Stimulated activated CD8-positive, alpha-beta memory T cell treated with anti-CD3 and anti-CD28 coated beads, Interleukin-12 subunit alpha, Interleukin-12 subunit beta, amount 100 ng/mL, for 24 hours (primary cell): Measurements from ENCODE around the gene RDM1.

Experiments used
- DNase-seq: peaks from one replicate; pipeline ENCODE4 v3.0.0-alpha.2; 2020; ENCODE audit errors: extremely low read depth

The RDM1 gene

DNA sequence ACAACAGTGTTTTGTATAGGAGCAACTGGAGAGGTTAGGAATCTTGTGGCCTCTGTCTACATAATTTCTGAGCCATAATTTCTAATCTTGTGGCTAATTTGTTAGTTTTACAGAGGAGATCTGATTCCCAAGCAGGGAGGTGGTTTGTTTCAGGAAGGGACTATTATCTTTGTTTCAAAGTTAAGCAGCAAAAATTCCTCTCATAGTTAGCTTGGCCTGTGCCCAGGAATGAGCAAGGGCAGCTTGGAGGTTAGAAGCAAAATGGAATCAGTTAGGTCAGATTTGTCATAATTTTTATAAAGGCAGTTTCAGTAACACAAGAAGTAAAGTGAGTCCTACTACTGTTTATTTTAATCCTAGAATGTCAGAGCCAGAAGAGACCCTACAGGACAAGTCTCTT, 2.0 kb upstream of the RDM1 start:
- no peak for DNase-seq

DNA sequence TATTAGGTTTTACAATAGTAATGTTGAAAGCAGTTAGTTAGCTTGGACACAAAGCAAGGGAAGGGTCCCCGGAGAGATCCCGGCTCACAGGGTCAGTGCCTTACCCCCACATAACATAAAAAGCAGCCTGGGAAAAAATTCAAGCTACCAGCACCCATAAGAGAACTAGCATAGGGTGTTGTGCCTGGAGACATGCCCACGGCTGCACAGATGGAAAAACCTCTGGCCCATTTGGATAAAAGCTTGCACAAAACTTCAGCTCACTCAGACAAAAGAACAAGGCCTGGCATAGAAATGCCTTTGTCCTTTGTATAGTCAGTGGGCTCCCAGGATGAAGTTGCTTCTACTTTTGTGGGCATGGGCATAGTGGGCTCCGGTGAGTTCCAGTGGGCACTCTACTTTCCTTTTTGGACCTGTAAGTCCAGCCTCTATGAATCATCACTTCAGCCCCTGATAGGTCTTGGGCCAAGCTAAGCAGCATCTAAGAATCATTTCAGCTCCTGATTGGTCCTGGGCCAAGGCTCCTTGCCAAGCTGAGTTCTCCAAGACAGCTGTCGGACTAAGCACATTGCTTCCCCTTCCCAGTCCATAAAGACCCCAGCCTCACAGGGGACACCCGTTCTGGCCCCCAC, 1.3 kb upstream of the RDM1 start:
- DNase-seq = no peak

DNA sequence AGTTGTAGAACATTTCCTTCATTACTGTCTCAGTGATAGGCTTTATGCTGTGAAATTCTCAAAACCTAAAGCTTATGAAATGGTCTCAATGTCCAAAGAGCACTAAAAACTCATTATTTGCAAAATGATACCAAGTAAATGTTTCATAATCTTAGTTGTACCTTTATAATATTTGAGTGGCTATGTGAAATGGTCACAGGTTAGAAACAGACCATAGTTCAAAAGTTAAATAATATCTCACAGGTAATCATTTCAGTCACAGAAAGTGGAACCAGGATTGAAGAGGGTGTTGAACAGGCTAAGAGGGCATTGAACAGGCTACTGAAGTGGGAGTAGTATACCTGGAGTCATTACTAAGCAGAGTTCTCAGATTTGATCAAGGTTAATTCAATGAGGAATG, 2.9 kb downstream of the RDM1 start:
- no peak for DNase-seq

DNA sequence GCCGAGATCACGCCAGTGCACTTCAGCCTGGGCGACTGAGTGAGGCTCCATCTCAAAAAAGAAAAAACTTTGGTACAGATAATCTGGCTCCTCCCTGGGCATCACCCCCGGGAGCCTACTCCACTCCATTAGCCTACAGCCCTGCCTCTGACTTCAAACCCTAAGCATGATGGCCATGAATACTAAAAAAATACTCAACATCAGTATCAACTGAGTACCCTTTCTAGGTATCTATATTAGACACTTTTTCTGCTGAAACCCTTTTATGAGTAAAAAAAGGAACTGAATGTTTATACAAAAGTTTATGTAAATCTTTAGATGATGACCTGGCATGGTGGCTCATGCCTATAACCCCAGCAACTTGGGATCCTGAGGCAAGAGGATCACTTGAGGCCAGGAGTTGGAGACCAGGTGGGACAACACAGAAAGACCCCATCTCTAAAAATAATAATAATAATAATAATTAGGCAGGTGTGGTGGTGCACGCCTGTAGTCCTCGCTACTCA, 6.9 kb downstream of the RDM1 start:
- DNase-seq = no peak

DNA sequence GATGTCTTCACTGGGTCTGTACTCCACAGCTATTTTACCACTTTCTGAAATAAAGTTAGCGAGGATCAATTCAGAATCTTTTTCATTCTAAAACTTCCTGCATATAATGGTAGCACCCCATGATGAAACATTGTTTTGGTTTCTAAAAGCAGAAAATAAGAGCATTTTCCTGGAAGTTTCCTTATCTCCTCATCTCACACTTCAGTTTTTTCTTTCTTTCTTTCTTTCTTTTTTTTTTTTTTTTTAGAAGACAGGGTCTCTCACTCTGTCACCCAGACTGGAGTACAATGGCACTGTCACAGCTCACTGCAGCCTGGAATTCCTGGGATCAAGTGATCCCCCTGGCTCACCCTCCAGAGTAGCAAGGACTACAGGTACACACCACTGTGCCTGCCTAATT, 10.3 kb downstream of the RDM1 start:
- DNase-seq = no peak

DNA sequence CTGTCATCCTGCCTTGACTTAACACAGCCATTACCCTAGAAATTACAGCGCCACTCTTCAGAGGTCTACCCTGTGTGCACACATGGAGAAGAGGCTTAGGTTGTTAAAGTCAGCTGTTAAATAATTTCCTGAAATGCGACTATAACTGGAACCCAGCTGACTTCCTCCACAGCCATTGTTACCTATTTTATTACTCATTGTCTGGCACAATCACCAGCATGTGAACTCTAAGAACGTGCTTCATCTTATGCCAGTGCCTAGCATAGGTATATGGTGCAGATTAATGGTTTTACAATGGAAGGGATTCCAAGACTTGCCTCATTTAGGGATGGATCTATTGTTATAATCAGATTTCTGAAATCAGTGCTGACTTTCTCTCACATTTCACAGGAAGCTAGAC, 11.9 kb downstream of the RDM1 start:
- DNase-seq = no peak

DNA sequence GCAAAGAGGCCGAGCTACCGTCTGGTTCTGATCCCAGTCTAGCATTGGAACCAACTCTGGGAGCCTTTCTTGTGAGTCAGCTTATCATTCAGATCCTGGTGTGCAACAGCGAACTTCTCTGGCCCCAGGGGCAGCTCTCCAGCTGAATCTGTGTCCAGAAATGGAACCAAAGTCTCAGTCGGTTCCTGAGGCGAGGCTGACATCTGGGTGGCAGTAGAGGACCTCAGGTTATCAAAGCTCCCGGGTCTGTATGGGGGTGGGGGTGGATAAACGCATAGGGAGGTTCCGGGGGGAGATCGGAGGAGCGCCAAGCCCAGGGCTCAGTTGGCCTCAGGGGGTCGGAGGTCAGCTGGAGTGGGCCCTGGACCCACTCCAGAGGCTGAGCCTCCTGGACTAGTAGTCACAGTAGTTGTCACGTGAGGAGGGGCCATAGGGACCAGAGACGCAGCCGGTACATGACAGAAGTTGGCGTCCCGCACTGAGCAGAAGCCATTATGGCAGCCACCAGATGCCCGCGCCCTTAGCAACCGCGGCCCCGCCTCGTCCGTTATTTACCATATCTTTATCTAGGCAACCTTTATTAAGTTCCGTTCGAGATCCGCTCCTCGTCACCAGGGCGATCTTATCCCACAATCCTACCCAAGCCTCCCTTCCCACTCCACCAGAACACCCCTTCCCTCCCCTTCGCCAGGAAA, 12.9 kb downstream of the RDM1 start:
- no peak for DNase-seq

DNA sequence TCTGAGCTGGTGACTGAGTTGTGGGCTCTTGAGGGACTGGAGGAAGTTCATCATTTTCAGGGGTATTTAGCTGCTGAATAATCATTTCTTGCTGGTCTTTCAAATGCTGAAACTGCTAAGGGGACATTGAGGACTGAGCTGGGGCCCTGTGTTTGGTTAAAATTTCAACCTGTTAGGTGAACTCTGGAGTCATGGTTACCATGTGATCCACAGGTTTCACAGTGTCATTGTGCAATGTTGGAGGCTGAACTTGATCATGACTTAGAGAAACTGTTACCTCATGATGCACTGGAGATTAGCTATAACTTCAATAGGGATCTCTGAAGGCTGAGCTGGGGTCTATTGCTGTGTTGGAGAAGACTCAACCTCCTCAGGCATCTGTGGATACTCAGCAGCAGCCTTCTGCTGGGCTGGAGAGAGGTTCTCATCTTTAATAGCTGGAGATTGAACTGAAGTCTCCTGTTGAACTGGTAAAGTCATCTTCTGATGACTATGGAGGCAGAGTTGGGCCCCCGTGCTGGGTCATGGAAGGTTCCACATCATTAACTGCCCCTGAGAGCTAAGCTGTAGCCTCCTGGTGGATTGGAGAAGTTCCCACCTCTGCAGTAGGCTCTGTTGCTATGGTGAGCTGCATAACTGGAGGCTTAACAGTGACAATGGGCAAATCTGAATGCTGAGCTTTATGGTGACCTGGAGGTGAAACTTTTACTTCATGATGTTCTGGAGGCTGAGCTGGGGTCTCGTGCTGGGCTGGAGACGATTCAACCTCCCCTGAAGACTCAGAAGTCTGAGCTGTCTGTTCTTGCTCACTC, 15.2 kb downstream of the RDM1 start:
- DNase-seq = no peak

DNA sequence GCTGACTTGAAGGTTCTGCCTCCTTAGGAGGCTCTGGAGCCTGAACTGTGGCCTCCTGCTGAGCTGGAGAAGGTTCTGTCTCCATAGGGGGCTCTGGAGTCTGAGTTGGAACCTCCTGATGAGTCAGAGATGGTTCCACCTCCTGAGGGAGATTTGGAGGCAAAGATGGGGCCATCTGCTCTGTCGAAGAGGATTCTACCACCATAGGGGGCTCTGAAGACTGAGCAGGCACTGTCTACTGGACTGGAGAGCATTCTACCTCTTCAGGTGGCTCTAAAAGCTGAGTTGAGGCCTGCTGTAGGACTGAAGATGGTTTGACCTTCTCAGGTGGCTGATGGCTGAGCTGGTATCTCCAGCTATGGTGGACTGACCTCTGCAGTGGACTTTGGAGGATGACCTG, 16.2 kb downstream of the RDM1 start:
- no peak for DNase-seq

DNA sequence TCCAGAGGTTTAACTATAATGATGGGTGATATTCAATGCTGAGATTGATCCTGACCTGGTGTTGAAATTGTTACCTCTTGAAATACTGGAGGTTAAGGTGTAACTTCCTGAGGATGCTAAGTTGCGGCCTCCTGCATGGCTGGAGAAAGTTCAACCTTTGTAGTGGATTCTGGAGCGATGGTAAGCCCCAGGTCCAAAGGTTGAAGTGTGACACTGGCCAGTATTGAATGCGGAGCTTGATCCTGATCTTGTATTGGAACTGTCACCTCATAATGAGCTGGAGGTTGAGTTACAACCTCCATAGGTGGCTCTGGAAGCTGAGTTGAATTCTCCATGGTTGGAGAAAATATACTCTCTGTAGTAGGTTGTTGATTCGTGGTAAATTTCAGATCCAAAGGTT, 17.0 kb downstream of the RDM1 start:
- no peak for DNase-seq

DNA sequence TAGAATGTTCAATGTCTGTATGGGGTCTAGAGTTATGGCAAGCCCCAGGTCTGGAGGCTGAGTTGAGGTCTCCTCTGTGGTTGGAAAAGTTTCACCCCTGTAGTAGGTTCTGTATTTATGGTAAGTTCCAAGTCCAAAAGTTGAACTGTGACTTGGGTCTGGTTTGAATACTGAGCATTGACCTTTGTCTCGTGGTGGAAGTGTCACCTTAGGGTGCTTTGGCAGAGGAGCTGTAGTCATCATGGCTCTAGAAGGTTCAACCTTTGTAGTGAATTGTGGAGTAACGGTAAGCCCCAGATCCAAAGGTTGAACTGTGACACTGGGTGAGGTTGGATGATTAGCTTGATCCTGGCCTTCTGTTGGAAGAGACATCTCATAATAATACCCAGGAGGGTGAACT, 17.6 kb downstream of the RDM1 start:
- DNase-seq = no peak

DNA sequence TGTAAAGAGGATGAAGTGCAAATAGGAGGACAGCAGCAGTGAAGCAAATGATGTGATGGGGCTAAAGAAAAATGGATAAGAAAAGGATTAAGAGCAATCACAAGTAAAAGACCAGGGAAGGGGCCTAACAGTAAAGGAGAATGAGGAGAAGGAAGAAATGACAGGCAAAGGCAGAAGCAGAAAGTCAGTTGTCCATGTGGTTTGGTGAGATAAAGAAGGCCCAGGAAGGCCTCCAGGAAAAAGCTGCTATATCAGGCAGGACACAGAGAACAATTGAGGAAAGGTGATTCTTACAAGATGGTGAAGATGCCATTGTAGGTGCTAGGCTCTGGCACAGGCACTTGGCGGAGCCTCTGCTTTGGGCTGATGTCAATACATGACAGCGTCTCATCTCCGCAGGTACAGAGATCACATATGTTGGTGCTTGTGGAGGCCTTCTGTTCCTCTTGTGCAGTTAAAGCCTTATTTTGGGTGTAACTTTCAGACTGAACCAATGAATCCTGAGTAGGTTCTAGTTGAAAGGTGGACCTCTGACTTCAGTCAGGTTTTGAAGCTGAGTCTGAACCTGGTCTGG, 18.1 kb downstream of the RDM1 start:
- DNase-seq = no peak

DNA sequence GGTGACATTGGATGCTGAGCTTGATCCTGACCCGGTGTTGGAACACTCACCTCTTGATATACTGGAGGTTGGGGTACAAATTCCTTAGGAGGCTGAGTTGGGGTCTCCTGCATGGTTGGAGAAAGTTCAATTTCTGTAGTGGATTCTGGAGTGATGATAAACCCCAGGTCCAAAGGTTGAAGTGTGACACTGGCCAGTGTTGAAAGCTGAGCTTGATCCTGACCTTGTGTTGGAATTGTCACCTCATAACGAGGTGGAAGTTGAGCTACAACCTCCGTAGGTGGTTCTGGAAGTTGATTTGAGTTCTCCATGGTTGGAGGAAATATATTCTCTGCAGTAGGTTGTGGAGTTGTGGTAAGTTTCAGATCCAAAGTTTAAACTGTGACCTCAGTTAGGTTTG, 21.2 kb downstream of the RDM1 start:
- no peak for DNase-seq

DNA sequence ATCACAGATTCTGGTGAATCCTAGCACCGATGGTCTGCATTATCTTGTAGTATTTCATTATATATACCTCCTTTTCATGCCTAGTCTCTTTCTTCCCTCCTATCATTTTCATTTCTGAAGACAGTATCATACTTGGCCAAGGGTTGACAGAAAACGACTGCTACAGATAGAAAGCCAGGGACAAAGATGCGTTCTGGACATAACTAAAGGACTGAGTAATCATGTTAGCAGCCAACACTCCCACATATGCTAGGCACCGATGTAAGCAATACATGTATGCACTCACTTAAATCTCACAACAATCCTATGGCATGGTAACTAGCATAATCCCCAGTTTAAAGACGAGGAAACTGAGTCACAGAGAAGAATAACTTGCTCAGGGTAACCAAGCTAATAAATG, 22.9 kb downstream of the RDM1 start:
- no peak for DNase-seq

DNA sequence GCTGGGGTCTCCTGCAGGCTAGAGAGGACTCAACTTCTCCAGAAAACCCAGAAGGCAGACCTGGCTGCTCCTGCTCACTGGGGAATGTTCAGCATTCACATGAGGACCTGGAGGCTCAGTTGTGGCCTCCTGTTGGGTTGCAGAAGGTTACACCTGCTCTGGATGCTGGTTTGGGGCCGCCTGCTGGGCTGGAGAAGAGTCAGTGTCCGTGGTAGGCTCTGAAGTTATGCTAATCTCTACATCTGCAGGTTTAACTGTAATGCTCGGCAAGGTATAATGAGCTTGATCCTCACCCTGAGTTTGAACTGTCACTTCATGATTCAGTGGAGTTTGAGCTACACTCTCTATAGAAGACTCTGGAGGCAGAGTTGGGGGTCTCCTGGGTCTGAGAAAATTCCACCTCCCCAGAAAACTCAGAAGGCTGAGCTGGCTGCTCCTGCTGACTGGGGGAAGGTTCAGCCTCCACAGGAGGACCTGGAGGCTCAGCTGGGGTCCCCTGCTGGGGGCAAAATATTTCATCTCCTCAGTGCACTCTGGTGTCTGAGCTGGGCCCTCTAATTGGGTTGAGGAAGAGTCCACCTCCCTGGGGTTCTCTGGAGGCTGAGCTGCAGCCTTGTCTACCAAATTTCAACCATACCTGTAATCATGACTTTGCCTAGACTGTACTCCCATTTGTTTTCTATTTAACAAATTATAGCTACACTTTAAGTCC, 23.5 kb downstream of the RDM1 start:
- DNase-seq = no peak

DNA sequence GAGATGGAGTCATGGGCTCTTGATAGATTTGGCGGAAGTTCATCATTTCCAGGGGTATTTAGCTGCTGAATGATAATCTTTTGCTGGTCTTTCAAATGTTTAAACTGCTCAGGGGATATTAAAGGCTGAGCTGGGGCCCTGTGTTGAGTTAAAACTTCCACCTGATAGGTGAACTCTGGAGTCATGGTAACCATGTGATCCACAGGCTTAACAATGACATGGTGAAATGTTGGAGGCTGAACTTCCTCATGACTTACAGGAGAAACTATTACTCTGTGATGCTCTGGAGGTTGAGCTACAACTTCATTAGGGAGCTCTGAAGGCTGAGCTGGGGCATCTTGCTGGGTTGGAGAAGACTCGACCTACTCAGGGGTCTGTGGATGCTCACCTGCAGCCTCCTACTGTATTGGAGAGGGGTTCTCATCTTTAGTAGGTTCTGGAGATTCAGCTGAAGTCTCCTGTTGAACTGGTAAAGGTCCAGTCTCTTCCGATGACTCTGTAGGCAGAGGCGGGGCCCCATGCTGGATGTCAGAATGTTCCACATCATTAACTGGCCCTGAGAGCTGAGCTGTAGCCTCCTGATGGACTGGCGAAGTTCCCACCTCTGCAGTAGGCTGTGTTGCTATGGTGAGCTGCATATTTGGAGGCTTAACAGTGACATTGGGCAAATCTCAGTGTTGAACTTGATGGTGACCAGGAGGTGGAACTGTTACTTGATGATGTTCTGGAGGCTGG, 24.2 kb downstream of the RDM1 start:
- no peak for DNase-seq

DNA sequence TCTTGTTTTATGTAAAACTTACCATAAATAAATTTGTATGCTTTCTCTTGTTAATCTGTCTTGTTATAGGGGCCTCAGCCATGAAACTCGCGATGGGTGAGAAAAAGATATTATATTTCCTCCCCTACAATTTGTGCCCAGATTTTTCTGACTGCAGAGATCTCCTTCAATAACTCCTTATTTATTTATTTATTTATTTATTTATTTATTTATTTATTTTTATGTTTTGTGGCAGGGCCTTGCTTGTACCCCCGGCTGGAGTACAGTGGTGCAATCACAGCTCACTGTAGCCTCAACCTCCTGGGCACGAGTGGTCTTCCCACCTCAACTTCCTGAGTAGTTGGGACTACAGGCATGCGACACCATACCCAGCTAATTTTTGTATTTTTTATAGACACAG, 27.1 kb downstream of the RDM1 start:
- no peak for DNase-seq

DNA sequence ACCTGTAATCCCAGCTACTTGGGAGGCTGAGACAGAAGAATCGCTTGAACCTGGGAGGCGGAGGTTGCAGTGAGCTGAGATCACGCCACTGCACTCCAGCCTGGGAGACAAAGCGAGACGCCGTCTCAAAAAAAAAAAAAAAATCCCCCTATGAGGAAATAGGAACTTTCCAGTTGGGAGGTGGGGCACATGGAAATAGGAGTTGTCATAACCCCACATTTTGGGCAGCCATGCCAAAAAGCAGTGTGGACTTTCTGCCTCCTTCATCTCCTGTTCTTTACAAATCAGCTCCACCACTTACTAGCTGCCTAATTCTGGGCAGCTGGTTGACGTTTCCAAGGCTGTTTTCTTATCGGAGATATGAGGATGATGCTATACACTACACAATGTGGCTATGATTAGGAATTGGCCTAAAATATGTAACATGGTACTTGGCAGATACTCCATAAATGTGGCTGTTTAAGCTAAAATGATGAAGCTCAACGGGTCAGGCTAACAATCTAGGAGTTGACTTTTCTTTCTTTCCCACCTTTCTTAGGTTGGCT, 28.9 kb downstream of the RDM1 start:
- no peak for DNase-seq

DNA sequence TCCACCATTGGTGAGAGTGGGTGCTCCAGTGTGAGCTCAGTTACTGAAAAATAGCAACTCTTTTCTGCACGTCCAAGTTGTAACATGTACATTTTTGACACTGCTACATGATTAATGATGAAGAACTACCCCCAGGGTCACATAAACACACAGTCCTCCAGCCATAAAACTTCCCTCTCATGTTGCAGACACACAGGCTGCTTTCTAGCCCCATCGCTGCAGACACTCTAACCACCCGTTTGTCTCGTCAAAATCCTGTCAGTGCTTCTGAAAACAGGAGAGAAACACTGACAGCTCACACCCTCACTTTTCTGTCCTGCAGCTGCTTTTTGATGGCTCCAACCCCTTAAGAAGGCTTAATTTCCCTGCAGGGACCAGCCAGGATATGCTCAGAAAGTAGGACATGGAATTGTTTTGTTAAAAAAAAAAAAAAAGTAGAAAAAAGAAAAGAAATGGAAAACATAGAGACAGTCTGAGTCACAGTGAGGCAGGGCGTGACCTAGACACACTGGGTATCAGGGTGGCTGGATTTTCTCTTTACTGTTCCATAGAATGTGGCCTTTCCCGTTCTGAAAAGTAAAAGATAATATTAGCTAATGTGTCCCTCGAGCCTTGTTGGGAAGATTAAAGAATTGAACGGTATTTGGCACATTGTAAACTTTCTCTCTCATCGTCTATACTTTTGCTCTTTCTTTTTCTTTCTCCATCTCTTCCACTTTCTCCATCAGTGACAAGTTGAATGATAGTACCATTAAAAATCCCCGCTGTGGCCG, 29.7 kb downstream of the RDM1 start:
- DNase-seq = no peak

DNA sequence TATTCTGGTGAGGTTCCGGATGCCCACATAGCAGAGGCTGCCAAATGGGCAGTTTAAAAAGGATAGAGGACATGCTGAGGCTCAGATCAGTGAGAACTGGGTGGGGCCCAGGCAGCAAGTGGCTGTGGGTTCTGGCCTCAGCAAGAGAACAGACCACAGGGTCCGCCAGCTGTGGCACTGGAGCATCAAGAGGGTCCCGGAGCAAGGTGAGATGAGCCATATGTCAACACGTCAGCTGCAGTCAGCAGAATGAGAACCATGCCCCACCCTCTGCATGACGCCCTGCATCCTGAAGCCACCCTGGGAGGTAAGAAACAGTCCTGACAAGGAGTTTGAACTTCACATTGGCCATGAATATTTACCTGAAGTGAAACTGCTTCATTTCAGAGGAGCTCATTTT, 30.3 kb downstream of the RDM1 start:
- DNase-seq = no peak
